SJSA1 (cell line): ENCODE data around the gene KMT5B. TPM values are rescaled to one million over a fixed set of nuclear protein-coding genes. Genes with fewer than 3 reads are reported as not detected.
A peak's percentile ranks its signal among the peaks of the same experiment; 100 is the strongest.

Source experiments
- DNase-seq, 2 experiments: peaks; one replicate each; pipeline ENCODE4 v3.0.0-alpha.2; 2015 to 2020; ENCODE audit warnings: low spot score in 2 of 2, low read depth in 1 of 2
- H3K27ac ChIP-seq: fragments of 250-450 bp; sonication (Bioruptor Pico); 2 replicates; pipeline ENCODE4 v1.5.1; 2020; ENCODE audit warnings: mild to moderate bottlenecking, moderate library complexity
- H3K27me3 ChIP-seq: fragments of 250-450 bp; sonication (Bioruptor Pico); replicated peaks from 2 replicates; pipeline ENCODE4 v1.5.1; 2020; ENCODE audit warnings: mild to moderate bottlenecking, moderate library complexity
- H3K36me3 ChIP-seq: fragments of 250-450 bp; sonication (Bioruptor Pico); 2 replicates; pipeline ENCODE4 v1.5.1; 2020; ENCODE audit warnings: mild to moderate bottlenecking
- H3K4me1 ChIP-seq: fragments of 250-450 bp; sonication (Bioruptor Pico); replicated peaks from 2 replicates; pipeline ENCODE4 v1.6.1; 2021; ENCODE audit warnings: mild to moderate bottlenecking
- H3K4me3 ChIP-seq: fragments of 250-450 bp; sonication (Bioruptor Pico); 2 replicates; pipeline ENCODE4 v1.5.1; 2020; ENCODE audit warnings: mild to moderate bottlenecking
- H3K9me3 ChIP-seq: fragments of 250-450 bp; sonication (Bioruptor Pico); replicated peaks from 2 replicates; pipeline ENCODE4 v1.5.1; 2020; ENCODE audit warnings: mild to moderate bottlenecking
- total RNA-seq: library from RNA; depleted of rRNA; stranded (reverse); fragments of >200 nt; shearing (Covaris generic); gene quantifications from 2 replicates; pipeline ENCODE4 v1.2.3, GENCODE V29; 2014

KMT5B gene
- total RNA-seq, 1 experiment from 2014 or later = 58.8 TPM

DNA sequence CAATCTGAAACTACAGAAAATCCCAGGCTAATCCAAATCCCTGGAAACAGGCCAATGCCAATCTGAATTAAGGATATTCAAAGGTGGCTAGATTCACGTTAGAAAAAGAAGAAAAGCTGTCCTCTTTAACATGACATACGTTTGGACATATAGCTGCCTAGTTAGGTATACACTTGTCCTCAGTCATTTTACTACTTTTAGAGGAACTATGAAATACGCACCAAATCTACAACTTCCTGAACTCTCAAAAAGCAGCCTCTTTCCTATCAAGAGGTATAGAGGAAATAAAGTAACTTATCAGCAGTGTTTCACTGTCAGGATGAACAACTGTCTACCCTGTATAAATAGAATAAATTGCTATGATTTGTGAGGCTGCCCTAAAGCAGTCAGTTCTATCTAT is 24.0 kb downstream of the KMT5B start:
- no peaks in the 10 kb centered on the region for H3K9me3 ChIP-seq
- no peak for DNase-seq
- H3K36me3 ChIP-seq = peaks cover 31% of the 10 kb centered on the region
- no peak overlapping the region for H3K4me3 ChIP-seq
- no peaks in the 10 kb centered on the region for H3K4me1 ChIP-seq
- no peak overlapping the region for H3K27ac ChIP-seq
- H3K27me3 ChIP-seq = no peaks in the 10 kb centered on the region

DNA sequence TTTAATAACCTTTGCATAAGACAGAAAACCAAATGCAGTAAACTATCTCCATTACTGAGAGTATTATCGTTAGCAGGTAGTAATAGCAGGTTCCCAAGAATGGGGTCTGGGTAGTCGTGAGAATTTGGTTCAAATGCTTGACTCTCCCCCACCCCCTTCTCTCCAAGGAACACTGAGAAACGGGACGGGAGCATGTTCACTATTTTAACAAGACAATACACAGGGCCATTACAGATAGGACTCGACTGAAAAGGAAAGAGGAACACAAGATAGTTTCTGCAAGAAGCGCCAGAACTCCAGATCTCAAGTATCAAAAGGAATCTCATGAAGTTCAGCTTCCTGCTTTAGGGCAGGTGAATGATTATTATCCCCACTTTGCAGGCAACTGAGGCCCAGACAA is 27.0 kb downstream of the KMT5B start:
- no peak overlapping the region for H3K27ac ChIP-seq
- H3K4me1 ChIP-seq = no peaks in the 10 kb centered on the region
- H3K36me3 ChIP-seq = peaks cover 57% of the 10 kb centered on the region
- no peak overlapping the region for H3K4me3 ChIP-seq
- DNase-seq = no peak
- H3K27me3 ChIP-seq = no peaks in the 10 kb centered on the region
- H3K9me3 ChIP-seq = no peaks in the 10 kb centered on the region

DNA sequence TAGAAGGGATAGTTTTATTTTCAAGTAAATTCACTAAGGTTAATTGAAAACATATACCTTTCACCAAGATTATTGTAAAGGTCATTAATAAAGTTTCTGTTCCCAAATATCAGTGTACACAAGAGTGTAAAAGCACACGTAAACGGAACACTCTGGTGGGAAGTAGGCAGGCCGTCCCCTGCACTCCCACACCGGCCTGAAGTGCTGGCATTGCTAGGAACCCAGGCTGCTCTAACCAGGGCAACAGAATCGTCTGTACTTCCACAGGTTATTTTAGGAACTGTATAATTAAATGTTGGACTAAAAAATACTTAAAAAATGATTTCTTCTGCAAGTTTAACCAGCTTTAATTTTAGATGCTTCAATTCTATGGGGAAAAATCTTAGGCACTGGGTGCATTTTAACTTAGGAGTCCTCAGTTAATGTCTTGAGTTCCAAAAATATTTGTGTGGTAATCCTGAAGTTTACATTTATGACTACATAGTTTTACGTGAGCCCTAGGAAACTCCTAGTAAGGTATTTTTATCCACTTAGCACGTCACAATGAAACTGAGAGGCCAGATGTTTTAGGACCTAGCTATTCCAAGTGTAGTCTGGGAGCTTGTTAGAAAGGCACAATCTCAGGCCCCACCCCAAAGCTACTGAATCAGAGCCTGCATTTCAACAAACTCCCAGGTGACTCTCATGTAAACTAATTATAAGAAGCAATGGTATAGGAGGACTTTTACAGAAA is 31.2 kb downstream of the KMT5B start:
- Histone ChIP-seq H3K27ac (no peak overlapping the region), H3K4me1 (no peaks in the 10 kb centered on the region), H3K36me3 (peaks cover 71% of the 10 kb centered on the region), H3K9me3 (no peaks in the 10 kb centered on the region), H3K4me3 (no peak overlapping the region), H3K27me3 (no peaks in the 10 kb centered on the region)
- no peak for DNase-seq

DNA sequence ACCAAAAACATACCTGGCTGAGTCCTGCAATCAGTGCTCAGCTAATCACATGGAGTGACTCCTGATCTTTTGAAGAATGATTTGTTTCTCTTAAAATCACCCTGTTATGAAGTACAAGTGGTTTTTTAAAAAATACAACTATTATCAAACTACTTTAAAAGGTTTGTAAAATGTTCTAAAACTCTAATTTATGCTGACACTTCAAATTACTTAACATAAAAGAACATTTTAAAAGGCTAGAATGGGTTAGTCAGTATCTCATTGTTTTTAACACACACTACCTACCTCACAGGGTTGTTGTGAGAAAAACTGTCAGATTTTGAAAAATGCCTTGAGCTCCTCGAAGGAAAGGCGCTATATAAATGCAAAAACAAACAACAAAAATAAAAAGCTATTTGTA is 33.2 kb downstream of the KMT5B start:
- Histone ChIP-seq H3K4me1 (no peaks in the 10 kb centered on the region), H3K27me3 (no peaks in the 10 kb centered on the region), H3K36me3 (peaks cover 62% of the 10 kb centered on the region), H3K4me3 (no peak overlapping the region), H3K9me3 (no peaks in the 10 kb centered on the region), H3K27ac (no peak overlapping the region)
- no peak for DNase-seq

DNA sequence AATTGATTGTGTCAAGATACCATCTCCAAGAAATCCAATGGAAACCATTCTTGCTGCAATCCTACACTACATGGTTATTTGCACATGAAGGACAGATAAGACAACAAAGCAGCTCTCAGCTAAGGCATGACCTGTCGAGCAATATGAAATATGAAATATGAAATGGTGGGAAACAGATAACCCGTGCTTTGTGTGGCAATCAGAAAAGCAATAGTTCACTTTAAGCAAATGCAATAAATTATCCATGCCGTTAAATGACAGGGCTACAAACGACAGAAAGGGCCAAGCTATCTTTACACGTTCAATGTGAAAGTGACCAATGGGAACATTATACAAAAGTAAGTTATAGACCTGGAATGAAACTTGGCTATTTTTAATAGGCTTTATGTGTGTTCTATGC is 35.2 kb downstream of the KMT5B start:
- Histone ChIP-seq H3K36me3 (peaks cover 64% of the 10 kb centered on the region), H3K27me3 (no peaks in the 10 kb centered on the region), H3K9me3 (no peaks in the 10 kb centered on the region), H3K27ac (no peak overlapping the region), H3K4me1 (no peaks in the 10 kb centered on the region), H3K4me3 (no peak overlapping the region)
- DNase-seq = no peak

DNA sequence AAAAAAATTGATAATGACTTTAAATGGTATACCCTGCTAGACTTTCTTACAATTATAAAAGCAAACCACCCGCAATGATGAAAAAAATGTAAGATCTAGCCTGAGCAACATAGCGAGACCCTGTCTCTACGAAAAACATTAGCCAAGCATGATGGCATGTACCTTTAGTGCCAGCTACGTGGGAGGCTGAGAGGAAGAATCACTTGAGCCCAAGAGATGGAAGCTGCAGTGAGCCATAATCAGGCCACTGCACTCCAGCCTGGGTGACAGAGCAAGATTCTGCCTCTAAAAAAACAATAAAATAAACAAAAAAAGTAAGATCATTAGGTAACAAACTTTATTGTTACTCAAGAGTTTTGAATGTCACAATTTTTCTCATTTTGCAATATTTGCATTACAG is 39.2 kb downstream of the KMT5B start:
- H3K4me1 ChIP-seq = no peaks in the 10 kb centered on the region
- no peaks in the 10 kb centered on the region for H3K27me3 ChIP-seq
- no peak overlapping the region for H3K4me3 ChIP-seq
- H3K27ac ChIP-seq = no peak overlapping the region
- DNase-seq = no peak
- H3K9me3 ChIP-seq = no peaks in the 10 kb centered on the region
- peaks cover 74% of the 10 kb centered on the region for H3K36me3 ChIP-seq

DNA sequence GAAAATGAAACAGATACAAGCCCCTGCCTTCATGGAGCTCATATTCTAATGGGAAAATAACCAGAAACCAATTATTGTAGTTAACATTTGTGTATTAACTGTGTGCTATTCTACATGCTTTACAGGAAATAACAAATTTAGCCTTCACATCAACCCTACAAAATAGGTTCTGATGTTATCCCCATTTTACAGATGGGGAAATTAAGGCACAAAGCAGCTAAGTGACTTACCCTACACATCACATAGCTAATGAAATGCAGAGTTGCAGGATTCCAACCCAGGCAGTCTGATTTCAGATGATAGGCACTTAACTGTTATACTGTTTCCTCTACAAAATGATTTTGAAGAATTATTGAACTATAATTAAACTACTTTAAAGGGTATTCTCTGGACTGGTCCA is 43.7 kb downstream of the KMT5B start:
- Histone ChIP-seq H3K9me3 (no peaks in the 10 kb centered on the region), H3K36me3 (peaks cover 83% of the 10 kb centered on the region), H3K4me3 (no peak overlapping the region), H3K27ac (no peak overlapping the region), H3K27me3 (no peaks in the 10 kb centered on the region), H3K4me1 (no peaks in the 10 kb centered on the region)
- no peak for DNase-seq

DNA sequence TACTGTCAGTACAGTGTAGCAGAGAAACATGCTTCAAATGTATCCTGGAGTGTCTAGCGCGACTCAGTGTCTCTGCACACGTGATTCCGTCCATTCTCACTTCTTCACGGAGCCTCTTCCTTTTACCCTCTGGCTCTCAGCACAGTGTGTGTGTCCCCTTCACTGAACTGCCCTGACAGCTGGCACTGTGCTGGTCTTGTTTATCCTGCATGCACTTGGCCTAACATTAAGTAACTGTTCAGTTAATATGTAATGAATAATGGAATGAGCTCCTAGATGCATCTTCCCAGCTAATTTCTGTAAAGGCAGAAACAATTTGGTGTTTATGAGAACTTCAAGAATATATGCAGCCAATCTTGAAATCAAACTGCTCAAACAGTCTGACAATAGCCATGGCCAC is 44.4 kb downstream of the KMT5B start:
- Histone ChIP-seq H3K27ac (no peak overlapping the region), H3K9me3 (no peaks in the 10 kb centered on the region), H3K36me3 (peaks cover 83% of the 10 kb centered on the region), H3K4me1 (no peaks in the 10 kb centered on the region), H3K27me3 (no peaks in the 10 kb centered on the region), H3K4me3 (no peak overlapping the region)
- no peak for DNase-seq

DNA sequence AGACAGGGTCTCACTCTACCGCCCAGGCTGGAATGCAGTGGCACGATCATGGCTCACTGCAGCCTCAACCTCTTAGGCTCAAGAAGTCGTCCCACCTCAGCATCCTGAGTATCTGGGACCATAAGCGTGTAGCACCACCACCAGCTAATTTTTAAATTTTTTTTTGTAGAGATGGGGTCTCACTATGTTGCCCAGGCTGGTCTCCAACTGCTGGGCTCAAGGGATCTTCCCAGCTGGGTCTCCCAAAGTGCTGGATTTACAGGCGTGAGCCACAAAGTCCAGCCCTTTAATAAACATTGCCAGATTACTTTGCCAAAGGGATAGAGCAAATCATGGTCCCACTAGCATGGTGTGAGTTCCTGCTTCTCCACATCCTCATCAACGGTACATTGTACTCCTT is 45.6 kb downstream of the KMT5B start:
- peaks cover 77% of the 10 kb centered on the region for H3K36me3 ChIP-seq
- DNase-seq = no peak
- no peaks in the 10 kb centered on the region for H3K27me3 ChIP-seq
- H3K27ac ChIP-seq = no peak overlapping the region
- no peaks in the 10 kb centered on the region for H3K4me1 ChIP-seq
- no peaks in the 10 kb centered on the region for H3K9me3 ChIP-seq
- no peak overlapping the region for H3K4me3 ChIP-seq

DNA sequence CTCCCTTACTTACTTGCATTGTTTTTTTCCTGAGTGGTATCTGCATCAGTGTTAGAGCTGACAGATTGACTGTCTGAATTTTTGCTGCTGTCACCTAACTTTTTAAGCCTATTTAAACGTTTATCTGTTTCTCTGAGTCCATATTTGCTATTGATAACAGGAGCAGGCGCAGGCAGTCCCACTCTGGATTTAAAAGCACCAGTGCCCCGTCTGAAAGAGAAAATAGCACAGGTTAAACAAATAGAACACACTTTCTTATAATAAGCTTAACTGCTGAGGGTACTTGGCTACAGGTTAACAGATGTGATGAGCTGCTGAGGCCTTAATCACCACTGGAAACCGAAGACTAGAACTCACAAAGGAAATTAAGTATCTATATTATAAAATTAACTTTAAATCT is 46.1 kb downstream of the KMT5B start:
- H3K4me1 ChIP-seq = no peaks in the 10 kb centered on the region
- no peaks in the 10 kb centered on the region for H3K27me3 ChIP-seq
- no peak overlapping the region for H3K27ac ChIP-seq
- no peak for DNase-seq
- no peak overlapping the region for H3K4me3 ChIP-seq
- H3K36me3 ChIP-seq = peaks cover 75% of the 10 kb centered on the region
- H3K9me3 ChIP-seq = no peaks in the 10 kb centered on the region

DNA sequence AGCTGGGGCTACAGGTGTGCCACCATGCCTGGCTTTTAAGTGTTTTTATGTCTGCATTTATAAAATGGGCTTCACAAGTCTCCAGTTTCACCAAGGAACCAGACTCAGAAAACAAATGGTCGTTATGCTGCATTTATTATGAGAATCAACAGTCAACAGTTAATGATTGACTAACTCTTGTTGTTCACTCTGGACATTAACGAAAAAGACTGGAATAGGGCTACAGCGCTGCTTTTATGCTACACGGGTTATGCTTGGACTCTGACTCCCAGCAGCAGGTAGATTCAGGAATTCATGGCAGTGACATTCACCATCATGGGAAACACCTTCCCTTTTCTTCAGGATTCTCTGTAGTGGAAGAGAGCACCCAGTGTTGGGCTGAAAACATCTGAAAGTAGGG is 47.5 kb downstream of the KMT5B start:
- DNase-seq = no peak
- Histone ChIP-seq H3K4me1 (no peaks in the 10 kb centered on the region), H3K27me3 (no peaks in the 10 kb centered on the region), H3K36me3 (peaks cover 66% of the 10 kb centered on the region), H3K27ac (no peak overlapping the region), H3K4me3 (no peak overlapping the region), H3K9me3 (no peaks in the 10 kb centered on the region)

DNA sequence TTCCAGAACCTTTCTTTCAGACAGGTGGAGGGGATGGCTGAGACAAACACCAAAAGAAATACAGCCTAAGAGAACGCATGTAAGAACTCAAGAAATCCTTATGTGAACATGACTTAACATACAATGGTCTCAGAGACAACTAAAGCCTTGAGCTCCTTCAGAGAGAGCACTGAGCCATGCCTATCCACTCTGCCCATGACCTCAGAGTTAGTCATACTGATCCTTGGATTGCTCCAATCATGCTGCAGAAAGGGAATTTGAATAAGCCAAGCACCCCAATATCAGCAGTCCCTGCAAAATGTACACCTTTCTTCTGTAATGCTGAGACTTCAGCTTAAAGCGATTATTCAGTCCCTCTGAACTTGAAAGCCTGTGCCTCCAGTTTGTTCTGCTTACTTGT is 48.7 kb downstream of the KMT5B start:
- H3K36me3 ChIP-seq = peaks cover 55% of the 10 kb centered on the region
- H3K4me3 ChIP-seq = no peak overlapping the region
- H3K4me1 ChIP-seq = no peaks in the 10 kb centered on the region
- H3K9me3 ChIP-seq = no peaks in the 10 kb centered on the region
- DNase-seq = no peak
- no peaks in the 10 kb centered on the region for H3K27me3 ChIP-seq
- H3K27ac ChIP-seq = no peak overlapping the region

DNA sequence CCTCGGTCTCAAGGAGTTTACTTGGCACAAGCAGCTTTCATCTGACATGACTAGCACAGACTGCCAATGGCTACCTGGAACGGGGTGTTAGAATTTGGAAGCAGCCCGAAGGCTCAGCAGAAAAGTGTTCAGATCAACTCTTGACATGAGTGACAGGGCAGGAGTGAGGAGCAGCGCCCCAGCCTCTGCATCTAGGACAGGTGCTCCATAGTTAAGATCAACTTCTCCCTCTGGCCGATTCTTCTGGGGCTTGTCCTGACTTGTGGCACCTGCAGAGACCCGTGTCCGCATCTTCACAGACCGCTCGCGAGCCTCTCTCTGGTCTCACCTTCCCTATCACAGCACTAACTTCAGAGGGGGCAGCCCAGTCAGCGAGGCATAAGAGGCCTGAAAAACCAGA is 49.4 kb downstream of the KMT5B start:
- DNase-seq = no peak
- Histone ChIP-seq H3K9me3 (no peaks in the 10 kb centered on the region), H3K27ac (no peak overlapping the region), H3K27me3 (no peaks in the 10 kb centered on the region), H3K36me3 (peaks cover 50% of the 10 kb centered on the region), H3K4me1 (no peaks in the 10 kb centered on the region), H3K4me3 (no peak overlapping the region)

DNA sequence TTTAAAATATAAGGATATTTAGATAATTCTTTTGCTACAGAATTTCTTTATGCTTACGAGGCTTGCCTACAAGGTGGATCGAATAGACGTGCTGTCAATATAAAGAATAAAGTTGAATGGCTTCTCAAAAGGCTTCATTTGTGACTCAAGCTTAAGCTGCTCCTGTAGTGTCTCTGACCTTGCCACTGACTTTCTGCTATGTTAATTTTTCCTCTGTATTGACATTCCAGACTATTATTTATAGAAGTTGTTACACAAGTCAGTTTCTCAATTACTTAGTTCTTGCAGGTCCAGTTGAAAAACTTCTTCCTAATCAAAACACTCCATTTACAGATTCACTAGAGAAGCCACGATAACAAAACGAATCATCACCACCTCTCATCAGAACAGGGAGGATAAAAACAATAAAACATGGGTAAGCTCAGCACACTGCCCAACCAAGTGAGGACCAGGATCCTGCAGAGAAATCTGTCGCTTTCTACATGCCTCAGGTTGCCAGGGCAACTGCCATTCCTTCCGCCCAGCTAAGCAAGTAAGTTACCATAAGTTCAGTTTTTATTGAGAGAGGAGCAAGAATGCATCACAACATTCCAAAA is 52.9 kb downstream of the KMT5B start:
- peak in 1 of 2 experiments; percentile 22 for DNase-seq
- no peaks in the 10 kb centered on the region for H3K27me3 ChIP-seq
- H3K4me3 ChIP-seq = no peak overlapping the region

DNA sequence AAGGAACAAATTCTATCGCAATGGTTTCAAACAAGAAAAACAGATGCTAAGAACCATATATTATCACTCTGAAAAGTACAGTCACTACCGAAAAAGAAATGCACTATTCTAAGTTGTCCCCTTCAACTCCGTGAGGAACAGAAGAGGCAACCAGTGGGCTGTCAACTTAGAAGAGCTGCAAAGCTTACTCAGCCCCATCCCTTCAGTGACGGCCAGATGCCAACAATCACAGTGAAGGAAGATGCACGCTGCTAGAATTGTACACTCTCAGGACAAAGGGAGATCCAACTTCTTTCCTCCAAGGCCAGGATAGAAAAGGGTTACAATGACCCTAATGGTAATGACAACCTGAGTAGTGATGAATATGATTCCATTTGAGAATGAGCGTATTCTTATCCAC is 53.4 kb downstream of the KMT5B start:
- Histone ChIP-seq H3K9me3 (no peaks in the 10 kb centered on the region), H3K27me3 (no peaks in the 10 kb centered on the region), H3K4me1 (no peaks in the 10 kb centered on the region), H3K36me3 (peaks cover 36% of the 10 kb centered on the region), H3K27ac (no peak overlapping the region), H3K4me3 (no peak overlapping the region)
- no peak for DNase-seq

More for the DNA sequence above, 52.9 kb downstream of the KMT5B start:
- no peak overlapping the region for H3K27ac ChIP-seq
- peaks cover 36% of the 10 kb centered on the region for H3K36me3 ChIP-seq
- no peaks in the 10 kb centered on the region for H3K4me1 ChIP-seq
- H3K9me3 ChIP-seq = no peaks in the 10 kb centered on the region
